ENCODE data around the gene FUBP3.

- no peak for TF ChIP-seq CTCF (conservative IDR thresholded peaks at IDR 0.05; ENCODE audit: low read length)
- TF ChIP-seq EZH2phosphoT487 (IDR thresholded peaks at IDR 0.05; ENCODE audit: borderline replicate concordance), result no peak
Observed at GRCh38 chr9:130557077-130557468, 22.3 kb upstream of the FUBP3 start.
